Activated T-helper 1 cell treated with Interleukin-2 at 50 U/mL for 16 hours (primary cell): ENCODE measurements around the gene CFAP54.
"Not testable (repeated sequence)": the region's sequence is repeated elsewhere in the genome, so short reads cannot be mapped to it uniquely, and the experiment has no call there.

Source experiments
- DNase-seq: peaks from one replicate; pipeline ENCODE4 v3.0.0-alpha.2; 2020; ENCODE audit warnings: low read depth

Gene CFAP54

GRCh38 chr12:96473394-96474093 is 15.8 kb upstream of the CFAP54 start:
- no peak for DNase-seq

GRCh38 chr12:96474206-96474605 is 15.2 kb upstream of the CFAP54 start:
- DNase-seq = no peak

GRCh38 chr12:96478011-96478410 is 11.4 kb upstream of the CFAP54 start:
- DNase-seq = no peak

DNA sequence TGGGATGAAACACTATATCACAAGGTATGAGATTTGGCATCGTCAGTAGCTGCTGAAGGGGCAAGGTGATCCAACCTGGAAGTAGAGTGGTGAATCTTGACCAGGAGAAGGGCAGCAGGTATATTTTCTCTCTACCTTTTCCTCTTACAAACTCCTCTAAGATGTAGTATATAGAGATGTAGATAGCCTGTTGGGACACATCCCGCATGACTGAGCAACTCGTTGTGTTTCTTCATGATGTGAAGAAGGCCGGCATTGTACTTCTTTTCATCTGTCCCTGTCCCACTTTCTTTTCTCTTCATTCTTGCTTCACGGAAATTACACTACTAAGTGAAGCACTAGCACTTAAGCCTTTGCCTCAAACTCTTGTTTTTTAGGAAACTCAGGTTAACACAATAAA is 7.3 kb upstream of the CFAP54 start:
- DNase-seq = no peak

- no peak for DNase-seq
These were observed 6.3 kb upstream of the CFAP54 start for GRCh38 chr12:96483116-96483515.

GRCh38 chr12:96486751-96487613 is 2.4 kb upstream of the CFAP54 start:
- DNase-seq = no peak

DNA sequence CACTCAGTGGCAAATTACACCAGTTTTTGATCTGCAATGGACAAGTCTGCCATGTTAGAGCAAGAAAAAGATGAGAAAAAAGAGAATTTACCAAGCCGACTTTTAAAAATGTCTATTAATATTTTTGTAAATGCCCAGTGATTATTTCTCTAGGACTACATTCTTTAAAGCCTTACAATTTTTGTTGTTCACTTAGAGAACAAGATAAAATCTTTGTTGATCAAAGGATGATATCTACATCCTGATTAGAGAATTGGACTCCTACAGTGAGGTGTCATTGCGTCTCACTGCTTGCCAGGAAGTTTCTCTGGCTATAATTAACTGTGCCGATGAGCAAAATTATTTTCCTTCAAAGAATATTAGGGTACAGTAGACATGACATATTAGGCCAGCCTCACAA is 1.7 kb upstream of the CFAP54 start:
- no peak for DNase-seq

DNA sequence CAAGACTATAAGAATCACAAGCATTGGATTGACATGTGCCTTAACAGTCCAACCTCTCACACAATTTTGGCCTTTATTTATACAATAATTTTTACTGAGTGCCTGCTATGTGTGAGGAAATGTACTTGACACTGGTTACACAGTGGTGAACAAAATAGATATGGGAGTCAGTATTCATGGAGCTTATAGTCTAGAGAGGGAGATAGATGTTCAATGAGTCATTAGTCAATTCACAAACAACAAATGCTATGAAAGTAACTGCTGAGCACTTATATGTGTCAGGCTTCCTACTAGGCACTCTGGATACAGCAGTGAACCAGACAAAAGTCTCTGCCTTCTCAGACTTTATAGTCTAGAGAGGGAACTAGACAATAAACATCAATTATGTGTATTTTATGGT is 3.7 kb downstream of the CFAP54 start:
- no peak for DNase-seq

DNA sequence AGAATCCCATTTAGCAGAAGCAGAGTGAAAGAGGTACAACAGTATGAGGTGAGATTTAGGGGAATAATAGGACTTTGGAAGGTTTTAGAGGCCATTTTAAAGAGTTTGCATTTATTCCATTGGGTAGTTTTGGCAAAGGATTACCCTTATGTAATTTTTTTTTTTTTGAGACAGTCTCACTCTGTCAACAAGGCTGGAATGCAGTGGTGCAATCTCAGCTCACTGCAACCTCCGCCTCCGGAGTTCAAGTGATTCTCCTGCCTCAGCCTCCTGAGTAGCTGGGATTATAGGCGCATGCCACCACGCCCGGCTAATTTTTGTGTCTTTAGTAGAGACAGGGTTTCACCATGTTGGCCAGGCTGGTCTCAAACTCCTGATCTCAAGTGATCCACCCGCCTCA is 4.8 kb downstream of the CFAP54 start:
- DNase-seq = not testable (repeated sequence)

- DNase-seq = no peak
These were observed 5.8 kb downstream of the CFAP54 start for GRCh38 chr12:96495155-96495554.

DNA sequence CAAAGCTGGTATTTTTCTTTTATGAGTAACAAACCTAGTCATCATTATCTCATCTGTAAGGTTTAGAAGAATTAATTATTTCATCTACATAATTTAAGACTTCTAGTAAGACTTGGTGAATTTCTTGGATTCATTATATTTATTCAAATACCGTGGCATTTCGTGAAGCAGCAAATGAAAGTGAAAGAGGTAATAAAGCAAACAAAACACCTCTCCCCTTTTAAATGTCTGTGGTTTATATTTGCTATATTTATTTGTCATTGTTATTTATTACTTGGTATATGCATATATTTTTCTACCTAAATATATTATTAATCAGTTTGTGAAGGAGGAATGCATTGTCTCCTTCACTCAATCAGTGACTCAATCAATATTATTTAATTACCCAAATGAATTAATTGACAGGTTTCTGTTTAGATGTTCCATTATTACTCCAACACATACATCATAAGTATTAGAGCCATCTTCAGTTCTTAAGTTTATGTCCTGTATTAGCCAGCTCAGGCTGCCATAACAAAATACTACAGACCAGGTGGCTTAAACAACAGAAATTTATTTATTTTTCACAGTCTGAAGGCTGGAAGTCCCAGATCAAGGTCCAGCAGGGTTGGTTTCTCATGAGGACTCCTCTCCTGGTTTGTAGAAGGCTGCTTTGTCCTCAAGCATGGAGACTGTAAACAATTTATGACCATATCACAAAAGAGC is 6.6 kb downstream of the CFAP54 start:
- DNase-seq = no peak

DNA sequence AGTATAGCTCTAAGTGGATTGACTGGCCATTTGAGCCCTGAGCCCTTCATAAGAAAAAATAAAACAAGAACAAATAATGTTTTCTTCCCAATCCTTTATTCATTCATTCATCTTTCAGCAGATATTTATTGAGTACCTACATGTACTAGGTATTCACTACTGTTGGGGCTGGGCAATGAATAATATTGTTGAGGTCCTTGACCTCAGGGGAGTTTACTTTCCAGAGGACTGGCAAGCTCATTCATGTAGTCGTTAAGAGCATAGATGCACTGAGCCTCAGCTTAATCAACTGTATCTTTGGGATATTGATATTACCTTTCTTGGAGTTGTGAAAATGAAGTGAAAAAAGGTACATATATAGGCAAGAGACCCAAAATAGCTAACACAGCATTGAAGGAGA is 7.6 kb downstream of the CFAP54 start:
- no peak for DNase-seq

DNA sequence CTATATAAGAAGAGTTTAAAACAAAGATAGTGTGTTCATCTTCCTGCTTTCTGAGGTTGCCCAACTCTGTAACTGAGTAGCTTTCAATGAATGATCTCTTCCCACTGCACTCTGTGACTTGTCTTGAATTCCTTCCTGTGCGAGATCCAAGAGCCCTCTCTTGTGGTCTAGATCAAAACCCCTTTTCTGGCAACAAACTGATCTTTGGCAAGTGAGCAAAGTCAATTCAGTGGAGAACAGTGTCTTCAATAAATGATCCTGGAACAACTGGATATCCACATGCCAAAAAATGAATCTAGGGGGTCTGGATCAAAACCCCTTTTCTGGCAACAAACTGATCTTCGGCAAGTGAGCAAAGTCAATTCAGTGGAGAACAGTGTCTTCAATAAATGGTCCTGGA is 8.5 kb downstream of the CFAP54 start:
- no peak for DNase-seq

- no peak for DNase-seq
These were observed 11.3 kb downstream of the CFAP54 start for GRCh38 chr12:96500693-96501092.

DNA sequence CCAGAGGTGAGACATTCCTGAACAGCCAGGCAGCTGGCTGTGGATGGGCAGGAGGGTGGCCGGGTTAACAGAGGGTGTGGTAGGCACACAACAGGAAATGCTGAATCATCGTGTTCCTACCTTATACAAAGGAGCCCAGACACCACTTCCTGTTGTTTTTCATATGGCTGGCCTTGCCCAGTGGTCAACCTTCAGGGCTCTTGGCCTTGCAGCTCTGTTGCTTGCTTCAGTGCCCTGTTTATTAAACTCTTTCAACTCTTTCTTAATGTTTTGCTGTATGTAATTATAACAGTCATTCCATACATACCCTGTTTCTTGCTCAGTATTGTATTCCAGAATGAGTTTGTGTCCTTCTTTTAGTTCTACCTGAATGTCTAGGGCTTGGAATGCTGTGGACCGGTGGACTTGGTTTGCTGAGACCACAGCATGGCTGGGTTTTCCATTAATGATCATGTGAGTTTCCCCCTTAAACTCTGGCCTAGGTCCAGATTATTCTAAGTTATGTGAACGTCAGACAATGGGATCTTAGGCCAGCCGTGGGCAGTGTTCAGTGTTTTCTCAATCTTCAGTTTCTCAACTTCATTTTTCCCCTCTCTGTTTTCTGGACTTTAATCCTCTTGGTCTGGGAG is 11.9 kb downstream of the CFAP54 start:
- DNase-seq = peak; percentile 27

GRCh38 chr12:96501908-96502307 is 12.5 kb downstream of the CFAP54 start:
- no peak for DNase-seq

- no peak for DNase-seq
These were observed 13.1 kb downstream of the CFAP54 start for GRCh38 chr12:96502477-96502876.

DNA sequence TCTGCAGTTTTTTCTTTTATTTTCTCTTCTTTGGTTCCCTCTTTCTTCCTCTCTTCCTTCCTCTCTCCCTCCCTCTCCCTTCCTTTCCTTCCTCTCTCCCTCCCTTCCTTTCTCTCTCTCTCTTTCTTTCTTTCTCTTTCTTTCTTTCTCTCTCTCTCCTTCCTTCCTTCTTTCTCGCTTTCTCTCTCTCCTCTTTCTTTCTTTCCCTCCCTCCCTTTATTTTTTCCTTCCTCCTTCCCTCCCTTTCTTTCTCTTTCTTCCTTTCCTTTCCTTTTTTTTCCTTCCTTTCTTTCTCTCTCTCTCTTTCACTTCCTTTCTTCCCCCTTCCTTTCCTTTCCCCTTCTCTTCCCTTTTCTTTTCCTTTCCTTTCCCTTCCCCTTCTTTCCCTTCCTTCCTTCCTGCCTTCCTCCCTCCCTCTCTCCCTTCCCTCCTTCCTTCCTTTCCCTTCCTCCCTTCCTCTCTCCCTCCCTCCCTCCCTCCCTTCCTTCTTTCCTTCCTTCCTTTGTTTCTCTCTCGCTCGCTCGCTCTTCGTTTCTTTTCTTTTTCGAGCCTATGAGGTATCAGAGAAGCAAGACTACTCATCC is 13.7 kb downstream of the CFAP54 start:
- DNase-seq = no peak

GRCh38 chr12:96503976-96504375 is 14.6 kb downstream of the CFAP54 start:
- DNase-seq = no peak

DNA sequence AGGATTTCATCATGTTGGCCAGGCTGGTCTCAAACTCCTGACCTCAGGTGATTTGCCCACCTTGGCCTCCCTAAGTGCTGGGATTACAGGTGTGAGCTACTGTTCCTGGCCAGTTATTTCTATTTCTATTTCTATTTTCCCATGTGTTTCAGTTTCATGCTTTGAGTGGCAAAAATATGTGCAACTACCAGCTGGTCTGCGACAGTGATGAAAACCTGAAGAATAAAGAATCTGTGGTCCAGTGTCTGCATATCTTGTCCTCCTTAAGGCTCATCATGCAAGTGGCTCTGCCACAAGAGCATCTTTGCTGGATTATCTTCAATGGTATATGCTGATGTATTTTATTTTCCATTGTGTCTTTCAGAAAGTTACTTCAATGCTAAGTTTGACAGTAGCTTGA is 17.4 kb downstream of the CFAP54 start:
- DNase-seq = no peak

GRCh38 chr12:96510306-96510764 is 21.0 kb downstream of the CFAP54 start:
- no peak for DNase-seq

- no peak for DNase-seq
These were observed 23.8 kb downstream of the CFAP54 start for GRCh38 chr12:96513166-96513565.
